HepG2 (cell line): Measurements from ENCODE around the gene TTC16. TPM values are rescaled to one million over a fixed set of nuclear protein-coding genes. Genes with fewer than 3 reads are reported as not detected.

Experiments used
- AHDC1 ChIP-seq: sonication (generic); formaldehyde crosslinking; IDR thresholded peaks from 2 replicates; pipeline ENCODE4 v1.5.1; 2020; ENCODE audit warnings: mild to moderate bottlenecking, missing genetic modification reagents, borderline replicate concordance
- ARNT2 ChIP-seq: sonication (generic); formaldehyde crosslinking; IDR thresholded peaks from 2 replicates; pipeline ENCODE4 v1.8.0; 2022; ENCODE audit warnings: mild to moderate bottlenecking, low read depth, missing genetic modification reagents, moderate library complexity
- CBX2 ChIP-seq, 2 experiments: fragments of 200-600 bp in 1 of 2; sonication (generic); formaldehyde crosslinking in 1 of 2; IDR thresholded peaks; 2 replicates each; pipeline versions ENCODE4 v1.7.0 to v1.8.1; 2018 to 2022; ENCODE audit warnings: low read depth in 2 of 2, low read length in 1 of 2, mild to moderate bottlenecking in 1 of 2, missing genetic modification reagents in 1 of 2
- DR1 ChIP-seq: sonication (generic); formaldehyde crosslinking; IDR thresholded peaks from 2 replicates; pipeline ENCODE4 v1.8.0; 2021; ENCODE audit warnings: mild to moderate bottlenecking, missing genetic modification reagents, inconsistent platforms
- GPN1 ChIP-seq: sonication (generic); formaldehyde crosslinking; IDR thresholded peaks from 2 replicates; pipeline ENCODE4 v1.5.1; 2020; ENCODE audit warnings: missing genetic modification reagents, borderline replicate concordance
- MTF2 ChIP-seq: sonication (generic); formaldehyde crosslinking; IDR thresholded peaks from 2 replicates; pipeline ENCODE4 v1.5.0; 2020; ENCODE audit warnings: missing genetic modification reagents, borderline replicate concordance
- PLRG1 ChIP-seq: fragments of 450-650 bp; conservative IDR thresholded peaks from 2 replicates; pipeline ENCODE4 v1.6.1; 2016
- PRDM15 ChIP-seq: sonication (generic); formaldehyde crosslinking; IDR thresholded peaks from 2 replicates; pipeline ENCODE4 v1.4.0; 2020; ENCODE audit warnings: missing genetic modification reagents
- SKI ChIP-seq: fragments of 450-650 bp; IDR thresholded peaks from one replicate; pipeline ENCODE4 v1.6.1; 2018; ENCODE audit warnings: mild to moderate bottlenecking; ENCODE audit not compliant: partially characterized antibody
- SMAD9 ChIP-seq: sonication (generic); formaldehyde crosslinking; IDR thresholded peaks from 2 replicates; pipeline ENCODE4 v1.5.1; 2020; ENCODE audit warnings: mild to moderate bottlenecking, missing genetic modification reagents
- SP4 ChIP-seq: sonication (generic); formaldehyde crosslinking; IDR thresholded peaks from 2 replicates; pipeline ENCODE4 v1.8.1; 2023; ENCODE audit warnings: mild to moderate bottlenecking, missing genetic modification reagents
- STAT5B ChIP-seq: sonication (generic); formaldehyde crosslinking; IDR thresholded peaks from 2 replicates; pipeline ENCODE4 v1.4.0; 2020; ENCODE audit warnings: missing genetic modification reagents
- TGIF2 ChIP-seq: IDR thresholded peaks from 2 replicates; pipeline ENCODE4 v1.6.1; 2016; ENCODE audit warnings: control low read depth, missing compliant biosample characterization
- U2AF1 ChIP-seq: fragments of 200-400 bp; formaldehyde crosslinking; optimal IDR thresholded peaks from 2 replicates; pipeline ENCODE3; 2017; ENCODE audit warnings: mild to moderate bottlenecking, low read depth, low read length
- ZKSCAN1 ChIP-seq: fragments of 150-350 bp; IDR thresholded peaks from 2 replicates; pipeline ENCODE4 v1.6.1; 2014; ENCODE audit warnings: low read length
- ZNF251 ChIP-seq: sonication (generic); formaldehyde crosslinking; IDR thresholded peaks from 2 replicates; pipeline ENCODE4 v1.9.0; 2021; ENCODE audit warnings: mild to moderate bottlenecking, missing genetic modification reagents
- ZNF264 ChIP-seq: sonication (generic); formaldehyde crosslinking; IDR thresholded peaks from 2 replicates; pipeline ENCODE4 v1.4.0; 2020; ENCODE audit warnings: missing genetic modification reagents
- ZNF367 ChIP-seq: sonication (generic); formaldehyde crosslinking; IDR thresholded peaks from 2 replicates; pipeline ENCODE4 v1.4.0; 2020; ENCODE audit warnings: missing genetic modification reagents, borderline replicate concordance
- ZNF430 ChIP-seq: sonication (generic); formaldehyde crosslinking; IDR thresholded peaks from 2 replicates; pipeline ENCODE4 v1.9.0; 2021; ENCODE audit warnings: mild to moderate bottlenecking, missing genetic modification reagents
- ZNF501 ChIP-seq: sonication (generic); formaldehyde crosslinking; IDR thresholded peaks from 2 replicates; pipeline ENCODE4 v1.5.1; 2020; ENCODE audit warnings: mild to moderate bottlenecking, moderate library complexity, missing genetic modification reagents
- ZNF510 ChIP-seq: sonication (generic); formaldehyde crosslinking; IDR thresholded peaks from 2 replicates; pipeline ENCODE4 v1.4.0; 2020; ENCODE audit warnings: low read depth, mild to moderate bottlenecking, missing genetic modification reagents
- ZNF589 ChIP-seq: sonication (generic); formaldehyde crosslinking; conservative IDR thresholded peaks from 2 replicates; pipeline ENCODE4 v1.8.0; 2022; ENCODE audit warnings: mild to moderate bottlenecking, moderate library complexity, missing genetic modification reagents
- polyA plus RNA-seq, 8 experiments: library from polyadenylated mRNA; depleted of rRNA in 3 of 8; stranded (reverse) in 7 of 8; unstranded in 1 of 8; fragments of >200 nt; fragmentation: Illumina TruSeq in 4 of 8; extraction: Trizol in 4 of 8; gene quantifications; 2 replicates each; pipeline versions ENCODE4 v1.2.1 to v1.2.3, GENCODE V29; 2011 to 2016; ENCODE audit warnings: low read depth in 4 of 8, missing spikeins in 1 of 8, mixed read lengths in 1 of 8; ENCODE audit not compliant: insufficient read depth in 1 of 8
- total RNA-seq, 5 experiments: library from RNA; depleted of rRNA; stranded (reverse); fragments of >200 nt; fragmentation: Illumina TruSeq; extraction: Trizol; gene quantifications; 2 replicates each; pipeline ENCODE4 v1.2.3, GENCODE V29; 2016; ENCODE audit warnings: low read depth in 1 of 5

TTC16 gene
- total and polyA plus RNA-seq, 2 of the 13 experiments (the other 11 are each of a cell fraction or from before 2014, with no cell fraction given): not detected

- TF ChIP-seq GPN1 (no peak), ZNF501 (CRISPR knock-in tag) (peak; percentile 87), AHDC1 (no peak), ZKSCAN1 (no peak; the same call in 1 of the 2 replicates), PRDM15 (CRISPR knock-in tag) (peak; percentile 32; the same call in 1 of the 2 replicates), ZNF264 (CRISPR knock-in tag) (no peak), ARNT2 (CRISPR knock-in tag) (peak; percentile 77), SKI (peak; percentile 54), ZNF510 (peak; percentile 78), ZNF589 (no peak), PLRG1 (no peak), SP4 (peak; percentile 98), SMAD9 (CRISPR knock-in tag) (no peak), U2AF1 (no peak), DR1 (CRISPR knock-in tag) (0 out of 2 replicates have a peak, but pooled peaks have one; percentile 27), STAT5B (CRISPR knock-in tag) (no peak), ZNF251 (no peak), ZNF430 (CRISPR knock-in tag) (no peak), CBX2 (IDR thresholded peaks at IDR 0.05; ENCODE audit: low read depth, low read length) (no peak), CBX2 (CRISPR knock-in tag; IDR thresholded peaks at IDR 0.05; ENCODE audit: low read depth) (no peak), TGIF2 (peak; percentile 71; the same call in 1 of the 2 replicates), ZNF367 (CRISPR knock-in tag) (no peak), MTF2 (CRISPR knock-in tag) (0 out of 2 replicates have a peak, but pooled peaks have one; percentile 59)
Measured at GRCh38 chr9:127734747-127735529, 19.1 kb downstream of the TTC16 start, which contains the start of gene TOR2A (continued).
